Testis (tissue), 3 donors: ENCODE results near the gene BACH2. TPM values are rescaled to one million over a fixed set of nuclear protein-coding genes. Genes with fewer than 3 reads are reported as not detected.

Experiments used
- DNase-seq: peaks from one replicate; pipeline ENCODE4 v3.0.0-alpha.2; 2019
- H3K27ac ChIP-seq, 2 donors: fragments of 200-600 bp; sonication (generic); one replicate each; pipeline ENCODE4 v1.5.1; 2019
- H3K27me3 ChIP-seq: fragments of 200-600 bp; sonication (generic); one replicate; pipeline ENCODE4 v1.5.1; 2019
- H3K36me3 ChIP-seq: fragments of 200-600 bp; sonication (generic); one replicate; pipeline ENCODE4 v1.5.1; 2017; ENCODE audit warnings: low read depth; ENCODE audit errors: missing control alignments
- H3K4me1 ChIP-seq: fragments of 200-600 bp; sonication (generic); one replicate; pipeline ENCODE4 v1.5.1; 2019
- H3K4me3 ChIP-seq, 2 donors: fragments of 200-600 bp; sonication (generic); one replicate each; pipeline ENCODE4 v1.5.1; 2017 to 2019
- H3K9me3 ChIP-seq: fragments of 200-600 bp; sonication (generic); one replicate; pipeline ENCODE4 v1.5.1; 2017
- CTCF ChIP-seq, 3 experiments: fragments of 450-650 bp in 2 of 3; fragments of 200-600 bp in 1 of 3; sonication (generic) in 1 of 3; IDR thresholded peaks; one replicate each; pipeline ENCODE4 v1.5.1; 2016 to 2019; ENCODE audit warnings: antibody characterized with exemption in 3 of 3, mild to moderate bottlenecking in 2 of 3, moderate library complexity in 1 of 3
- POLR2A ChIP-seq: fragments of 450-650 bp; IDR thresholded peaks from one replicate; pipeline ENCODE4 v1.6.1; 2017; ENCODE audit warnings: antibody characterized with exemption, mild to moderate bottlenecking, moderate library complexity
- WGBS, 2 donors: methylation state at CpG; one replicate each; pipeline ENCODE4 v1.1.5; 2018; 5-methylcytosine and 5-hydroxymethylcytosine counted together
- intact Hi-C: fragments of 100-400 bp; cut with DNase I; formaldehyde crosslinking; loops from one replicate; pipeline ENCODE4 v1.15.1; 2023; ENCODE audit warnings: low total_unique reads
- polyA plus RNA-seq: library from polyadenylated mRNA; stranded (reverse); fragments of 350-450 nt; fragmentation: Illumina TruSeq; extraction: RNeasy Lipid Tissue Mini Kit (QIAGEN cat#74804); gene quantifications from one replicate; pipeline ENCODE4 v1.2.3, GENCODE V29; 2014; ENCODE audit warnings: low read depth, low replicate concordance; ENCODE audit not compliant: insufficient read depth
- total RNA-seq, 2 donors: library from RNA; depleted of rRNA; stranded (reverse); fragments of >200 nt; gene quantifications; one replicate each; pipeline ENCODE4 v1.2.3, GENCODE V29; 2016

Gene BACH2
- total and polyA plus RNA-seq, 3 donors from 2014 or later: 5.0 to 8.3 (median 6.5) TPM

DNA sequence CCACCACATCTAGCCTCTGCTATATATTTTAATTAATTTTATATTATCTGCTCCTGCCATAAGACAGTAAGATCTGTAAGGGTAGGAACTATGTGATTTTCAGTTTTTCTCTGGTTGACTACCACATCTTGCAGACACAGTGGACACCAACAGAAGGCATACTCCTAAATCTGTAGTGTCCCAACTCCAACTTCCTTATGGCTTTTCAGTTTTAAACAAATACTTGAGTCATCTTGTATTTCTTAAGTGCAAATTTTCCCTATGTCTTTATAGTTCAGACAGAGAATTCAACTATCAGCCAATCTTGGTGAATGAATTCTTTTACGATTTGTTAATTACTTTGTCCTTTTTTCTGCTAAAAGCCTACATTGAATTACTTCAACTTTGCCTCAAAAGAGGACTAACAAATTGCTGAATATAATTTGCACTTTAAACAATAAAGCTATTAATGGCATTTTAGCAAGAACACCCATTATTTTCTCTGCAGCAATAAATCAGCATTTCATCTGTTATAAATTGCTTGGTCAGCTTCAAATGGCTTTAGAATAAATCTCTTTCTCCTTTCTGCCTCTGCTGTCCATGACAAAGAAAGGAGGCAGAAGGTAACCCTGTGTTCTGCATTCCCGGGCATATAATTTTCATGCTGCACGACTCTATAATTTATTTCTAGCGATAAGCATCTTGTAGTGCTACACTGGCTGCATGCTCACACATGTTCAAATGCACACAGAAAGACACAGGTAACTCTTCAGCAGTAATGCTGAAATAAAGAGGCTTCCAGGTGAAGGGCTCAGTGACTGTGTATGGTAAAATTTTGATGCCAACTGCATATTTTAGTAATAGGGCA lies 144.8 kb downstream of the BACH2 start:
- no peaks in the 10 kb centered on the region for H3K27me3 ChIP-seq
- no peaks in the 10 kb centered on the region for H3K36me3 ChIP-seq
- H3K4me3 ChIP-seq: no peak overlapping the region
- H3K9me3 ChIP-seq: no peaks in the 10 kb centered on the region
- WGBS, 2 donors: 80 to 82% methylated on average over 4 of the region's 4 CpGs
- no peak overlapping the region for H3K27ac ChIP-seq
- H3K4me1 ChIP-seq: no peaks in the 10 kb centered on the region
- no peak for DNase-seq
- intact Hi-C loops: no loop called here
- TF ChIP-seq CTCF (IDR thresholded peaks at IDR 0.05) (no peak), POLR2A (no peak)

DNA sequence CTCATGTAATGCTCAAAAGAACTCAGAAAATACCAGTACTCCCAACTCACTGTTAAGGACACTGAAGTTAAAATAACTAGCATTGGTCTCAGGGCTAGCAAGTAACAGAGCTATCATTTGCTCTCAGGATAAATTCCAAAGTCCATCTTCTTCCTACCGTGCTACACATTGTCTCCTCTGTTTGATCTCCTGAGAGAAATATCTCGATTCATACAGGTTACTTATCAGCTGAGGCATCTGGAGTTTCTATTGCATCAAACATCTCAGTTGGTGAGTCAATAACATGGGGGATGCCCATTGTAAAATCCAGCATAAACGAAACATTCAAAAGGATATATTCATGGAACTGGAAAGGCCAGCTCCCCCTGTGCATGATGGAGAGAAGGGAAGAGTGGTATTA lies 147.4 kb downstream of the BACH2 start:
- Histone ChIP-seq H3K4me1 (no peaks in the 10 kb centered on the region), H3K9me3 (no peaks in the 10 kb centered on the region), H3K36me3 (no peaks in the 10 kb centered on the region), H3K27me3 (no peaks in the 10 kb centered on the region), H3K27ac (no peak overlapping the region), H3K4me3 (no peak overlapping the region)
- intact Hi-C loops: no loop called here
- TF ChIP-seq POLR2A (no peak), CTCF (IDR thresholded peaks at IDR 0.05) (no peak)
- no peak for DNase-seq
- 80 to 82% methylated on average over 3 of the region's 3 CpGs for WGBS, 2 donors

DNA sequence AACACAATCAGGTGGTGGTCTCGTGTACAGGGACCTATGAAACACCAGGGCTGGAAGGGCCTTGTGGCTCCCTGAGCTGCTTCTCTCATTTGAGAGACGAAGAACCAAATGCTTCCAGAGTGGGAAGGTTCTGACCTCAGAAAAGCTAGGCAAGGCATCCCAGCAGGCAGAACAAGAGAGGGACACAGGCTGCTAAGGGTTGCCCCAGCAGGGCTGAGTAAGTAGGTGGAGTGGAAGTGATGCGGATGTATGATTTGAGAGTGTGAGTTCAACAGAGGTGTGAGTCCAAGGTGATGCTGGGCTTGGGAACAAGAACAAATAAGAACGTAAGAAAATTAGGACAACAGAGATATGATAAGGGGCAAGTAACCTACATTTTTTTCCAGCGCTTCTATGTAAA lies 147.8 kb downstream of the BACH2 start:
- intact Hi-C loops: no loop called here
- no peak for DNase-seq
- H3K9me3 ChIP-seq: no peaks in the 10 kb centered on the region
- H3K27ac ChIP-seq: no peak overlapping the region
- H3K36me3 ChIP-seq: no peaks in the 10 kb centered on the region
- no peak overlapping the region for H3K4me3 ChIP-seq
- no peak for TF ChIP-seq CTCF (IDR thresholded peaks at IDR 0.05)
- TF ChIP-seq POLR2A: no peak
- H3K27me3 ChIP-seq: no peaks in the 10 kb centered on the region
- H3K4me1 ChIP-seq: no peaks in the 10 kb centered on the region
- WGBS, 2 donors: 80 to 85% methylated on average over 5 of the region's 5 CpGs

DNA sequence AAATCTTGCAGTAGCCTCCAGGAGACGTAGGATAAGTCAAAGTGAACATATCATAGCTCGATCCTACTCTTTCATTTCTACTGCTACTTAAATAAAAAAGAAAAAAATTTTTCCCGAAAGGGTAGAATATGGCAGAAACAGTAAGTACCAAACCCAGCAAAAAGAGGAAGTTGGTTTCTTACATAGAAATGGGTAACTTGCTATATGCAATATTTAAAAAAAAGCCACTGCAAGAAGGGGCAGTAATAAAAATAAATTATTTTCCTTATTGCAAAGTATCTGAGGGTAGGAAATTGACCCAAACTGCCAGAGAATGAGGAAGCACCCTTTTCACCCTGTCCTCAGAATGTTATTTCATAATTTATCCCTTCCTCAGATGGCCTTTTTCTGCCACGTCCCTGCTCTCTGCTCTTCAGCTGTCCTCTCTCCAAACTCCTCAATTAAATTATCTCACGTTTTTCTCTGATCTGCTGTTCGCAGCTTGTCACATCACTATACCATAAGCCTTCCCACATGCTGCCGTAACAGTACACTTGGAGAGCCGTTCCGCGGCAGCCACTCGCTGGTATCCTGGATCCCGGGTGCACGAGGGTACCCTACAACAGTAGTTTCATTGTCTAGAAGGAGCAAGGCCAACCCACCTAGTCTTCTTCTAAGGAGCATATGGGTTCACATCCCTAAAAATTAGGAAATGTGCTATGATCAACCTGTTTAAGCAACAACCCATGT lies 149.6 kb downstream of the BACH2 start:
- H3K27me3 ChIP-seq: no peaks in the 10 kb centered on the region
- no peak for DNase-seq
- TF ChIP-seq POLR2A: no peak
- TF ChIP-seq CTCF (IDR thresholded peaks at IDR 0.05): no peak
- no peaks in the 10 kb centered on the region for H3K36me3 ChIP-seq
- WGBS, 2 donors: 85 to 87% methylated on average over 13 of the region's 13 CpGs
- intact Hi-C loops: no loop called here
- H3K4me1 ChIP-seq: no peaks in the 10 kb centered on the region
- no peaks in the 10 kb centered on the region for H3K9me3 ChIP-seq
- no peak overlapping the region for H3K4me3 ChIP-seq
- no peak overlapping the region for H3K27ac ChIP-seq
